ENCODE results near the gene ADGRL3.

The ADGRL3 gene

GRCh38 chr4:61200187-61200915 lies at the start of gene ADGRL3:
ADGRL3 (plus strand) TSS chr4:61200326.
- no peak for DNase-seq

- no peak for DNase-seq
Measured at GRCh38 chr4:61152433-61152832, 47.7 kb upstream of the ADGRL3 start.

GRCh38 chr4:61160478-61160877 lies 39.6 kb upstream of the ADGRL3 start:
- no peak for DNase-seq

DNA sequence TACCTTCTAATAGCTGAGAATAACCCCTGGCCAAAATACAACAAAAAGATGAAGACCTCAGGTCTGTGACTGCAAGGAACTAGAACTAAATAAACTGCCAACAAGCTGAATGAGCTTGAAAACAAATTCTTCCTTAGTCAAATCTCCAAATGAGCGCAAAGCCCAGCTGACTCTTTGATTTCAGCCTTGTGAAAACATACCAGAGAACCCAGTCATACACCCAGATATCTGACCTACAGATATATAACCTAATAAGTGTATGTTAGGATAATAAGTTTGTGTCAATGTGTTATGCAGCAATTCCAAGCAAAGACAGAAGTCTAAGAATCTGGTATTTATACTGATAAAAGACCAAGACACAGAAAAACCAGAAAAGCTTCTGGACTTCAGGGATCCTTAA lies 38.0 kb upstream of the ADGRL3 start:
- no peak for DNase-seq

- no peak for DNase-seq
Measured at GRCh38 chr4:61173799-61174198, 26.3 kb upstream of the ADGRL3 start.

DNA sequence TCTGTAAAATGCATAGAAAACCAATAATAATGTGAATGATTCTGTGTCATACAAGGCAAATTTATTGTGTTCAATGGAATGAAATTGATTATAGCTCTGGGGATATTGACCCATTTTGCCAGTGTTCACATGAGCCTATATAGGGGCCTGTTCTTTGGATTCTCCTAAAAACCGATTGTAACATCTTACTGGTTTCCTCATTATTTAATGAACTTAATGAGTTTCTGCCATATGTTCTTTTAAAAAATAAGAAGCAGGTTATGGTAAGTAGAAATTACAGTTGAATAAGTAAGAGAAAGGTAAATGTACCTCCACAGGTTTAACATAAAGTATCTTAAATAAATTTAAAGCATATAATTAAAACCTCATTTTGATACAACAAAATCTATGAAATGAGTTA lies 24.6 kb upstream of the ADGRL3 start:
- no peak for DNase-seq

GRCh38 chr4:61177367-61177766 lies 22.8 kb upstream of the ADGRL3 start:
- DNase-seq = no peak

DNA sequence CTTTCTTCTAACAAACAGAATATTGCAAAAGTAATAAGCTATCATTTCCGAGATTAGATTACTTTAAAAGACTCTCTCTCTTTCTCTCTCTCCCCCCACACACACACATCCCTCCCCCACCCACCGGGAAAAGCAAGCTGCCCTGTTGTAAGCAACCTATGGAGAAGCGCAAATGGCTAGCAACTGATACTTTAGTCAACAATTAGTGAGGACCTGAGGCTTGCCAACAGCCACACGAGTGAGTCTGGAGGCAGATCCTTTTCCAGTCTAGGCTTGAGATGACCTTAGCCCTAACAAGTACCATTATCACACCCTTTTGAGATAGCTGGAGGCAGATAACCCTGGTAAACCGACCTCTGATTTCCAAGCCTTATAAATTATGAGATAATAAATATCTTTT lies 19.7 kb upstream of the ADGRL3 start:
- DNase-seq = no peak

DNA sequence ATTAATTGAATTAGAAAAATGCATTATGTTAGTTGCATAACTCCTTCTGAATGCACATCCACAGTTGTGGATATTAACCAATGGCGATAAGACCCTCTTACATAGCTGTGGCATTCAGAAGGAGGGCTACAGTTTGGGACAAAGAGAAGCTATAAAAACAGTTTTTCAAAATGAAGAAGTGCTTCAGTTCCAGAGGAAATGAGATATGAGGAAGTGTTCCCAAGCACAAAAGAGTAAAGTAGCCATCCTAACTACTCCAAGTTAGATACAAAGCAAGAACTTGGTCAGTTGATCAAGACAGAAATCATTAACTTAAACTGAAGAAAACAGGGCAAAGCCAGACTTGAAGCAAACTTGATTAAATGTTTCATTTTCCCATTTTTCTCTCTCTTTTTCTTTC lies 17.2 kb upstream of the ADGRL3 start:
- no peak for DNase-seq

GRCh38 chr4:61185288-61185687 lies 14.8 kb upstream of the ADGRL3 start:
- no peak for DNase-seq

GRCh38 chr4:61192392-61192791 lies 7.7 kb upstream of the ADGRL3 start:
- DNase-seq = no peak

DNA sequence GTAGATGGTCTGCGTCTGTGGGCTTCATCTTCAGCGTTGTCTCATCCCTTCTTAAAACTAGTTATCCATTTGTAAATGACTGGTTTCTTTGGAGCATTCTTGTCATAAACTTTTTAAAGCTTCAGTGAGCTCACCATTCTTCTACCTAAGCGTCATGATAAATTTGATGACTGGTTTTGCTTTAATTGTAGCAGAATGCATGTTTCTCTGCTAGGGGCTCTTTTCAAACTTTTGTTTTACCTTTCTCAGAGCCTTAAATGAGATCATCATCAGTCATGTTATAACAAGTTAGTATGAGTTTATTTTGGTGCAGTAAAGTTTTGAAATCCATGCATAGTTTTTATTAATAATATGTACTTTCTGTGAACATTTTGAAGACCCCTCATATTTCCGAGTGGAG lies 6.3 kb upstream of the ADGRL3 start:
- no peak for DNase-seq

DNA sequence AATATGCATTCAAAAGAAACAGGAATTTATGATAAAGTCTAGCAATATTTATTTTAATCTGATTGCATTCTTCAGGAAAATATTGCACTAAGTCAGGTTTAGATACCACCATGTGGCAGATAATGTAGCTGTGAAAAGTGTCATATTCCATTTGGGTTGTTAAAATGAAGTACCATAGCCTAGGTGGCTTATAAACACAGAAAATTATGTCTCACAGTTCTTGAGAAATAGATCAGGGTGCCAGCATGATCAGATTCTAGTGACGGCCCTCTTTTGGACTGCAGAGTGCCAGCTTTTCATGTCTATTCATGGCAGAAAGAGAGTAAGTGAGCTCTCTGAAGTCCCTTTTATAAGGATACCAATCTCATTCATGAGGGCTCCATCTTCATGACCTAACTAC lies 5.6 kb upstream of the ADGRL3 start:
- DNase-seq = no peak

DNA sequence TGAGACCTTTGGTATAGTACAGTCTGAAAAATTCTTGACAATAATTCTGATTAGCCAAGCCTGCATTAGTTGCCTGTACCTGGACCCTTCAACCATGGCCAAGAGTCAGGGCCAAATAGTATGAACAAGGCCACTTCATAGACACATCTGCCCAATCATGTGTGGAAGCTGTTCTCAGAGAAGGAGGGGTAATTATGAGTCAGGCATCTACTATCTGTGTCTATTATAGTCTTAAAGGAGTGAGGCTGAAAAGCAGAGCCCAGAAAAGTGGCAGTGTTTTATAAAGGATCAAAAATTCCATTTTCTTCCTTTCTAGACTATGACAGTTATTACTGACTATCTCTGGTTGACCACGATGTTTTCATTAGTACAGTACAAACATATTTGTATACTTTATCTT lies 5.0 kb upstream of the ADGRL3 start:
- no peak for DNase-seq

DNA sequence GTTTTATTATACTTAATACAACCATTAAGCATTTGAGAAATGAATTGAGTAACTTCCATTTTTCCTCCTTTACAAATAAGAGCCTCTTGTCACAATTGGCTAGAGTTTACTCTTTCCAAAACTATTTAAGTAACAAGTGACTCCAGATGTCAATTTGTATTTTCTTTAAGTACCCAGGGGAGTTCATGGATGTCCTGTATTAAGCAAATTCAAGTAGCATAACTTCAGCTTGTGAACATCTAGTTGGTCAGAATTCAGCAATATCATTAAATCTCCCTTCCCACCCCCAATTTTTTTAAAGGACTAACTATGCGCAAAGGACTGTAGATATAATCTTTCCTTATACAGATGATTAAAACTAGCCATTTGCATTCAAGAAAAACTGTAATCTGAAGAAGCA lies 1.4 kb upstream of the ADGRL3 start:
- no peak for DNase-seq

- DNase-seq = no peak
Measured at GRCh38 chr4:61199873-61200186, 296 bp upstream of the ADGRL3 start.

- no peak for DNase-seq
Measured at GRCh38 chr4:61200916-61201526, 895 bp downstream of the ADGRL3 start.

GRCh38 chr4:61201561-61201960 lies 1.4 kb downstream of the ADGRL3 start:
- no peak for DNase-seq

DNA sequence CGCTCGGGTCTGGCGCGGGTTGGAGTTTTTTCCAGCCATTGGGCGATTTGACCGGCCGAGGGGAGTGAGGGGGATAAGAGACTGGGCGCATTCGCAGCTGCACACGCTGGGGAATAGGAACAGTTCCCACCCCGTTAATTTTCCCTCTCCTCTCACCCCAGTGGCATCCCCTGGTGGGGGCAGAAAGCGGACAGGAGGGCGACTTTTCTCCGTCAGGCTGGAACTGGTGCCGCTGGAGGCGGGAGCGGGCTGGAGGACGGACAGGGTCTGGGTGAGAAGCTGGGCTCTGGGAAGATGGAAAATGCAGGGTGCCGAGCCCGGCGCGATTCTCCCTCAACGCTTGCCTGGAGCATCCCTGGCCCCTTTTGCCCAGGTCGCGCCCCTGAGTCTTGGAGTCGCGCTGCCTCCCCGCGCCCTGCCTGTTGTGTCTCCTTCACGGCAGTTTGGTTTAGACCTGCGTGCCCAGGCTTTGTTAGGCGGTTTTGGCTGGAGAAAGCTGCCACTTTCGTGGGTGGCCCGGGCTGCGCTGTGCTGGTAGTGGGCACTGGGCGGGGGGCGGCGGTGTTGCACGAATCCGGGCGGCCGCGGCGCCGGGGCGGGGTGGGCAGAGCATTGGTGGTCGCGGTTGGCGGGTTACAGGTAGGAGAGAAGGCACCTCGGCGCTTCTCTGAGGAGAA lies 2.0 kb downstream of the ADGRL3 start:
- no peak for DNase-seq

GRCh38 chr4:61202638-61203435 lies 2.7 kb downstream of the ADGRL3 start:
- no peak for DNase-seq

DNA sequence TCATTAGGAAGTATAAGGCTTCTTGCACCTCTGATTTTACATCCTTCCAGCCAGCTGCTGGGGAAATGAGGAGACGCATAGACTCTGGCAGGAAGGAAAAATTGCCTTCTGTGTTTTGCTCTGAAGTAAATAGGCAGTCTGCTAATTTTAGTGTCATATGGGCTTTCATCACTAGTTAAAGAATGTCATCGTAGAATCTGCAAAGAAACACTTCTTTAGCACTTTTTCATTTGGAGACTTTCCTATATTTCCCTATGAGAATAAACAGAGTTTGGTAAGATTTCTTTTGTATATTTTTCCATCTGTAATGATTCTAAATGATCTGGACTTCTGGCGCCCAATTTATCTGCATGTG lies 3.3 kb downstream of the ADGRL3 start:
- DNase-seq = no peak

GRCh38 chr4:61204353-61205060 lies 4.4 kb downstream of the ADGRL3 start:
- no peak for DNase-seq

DNA sequence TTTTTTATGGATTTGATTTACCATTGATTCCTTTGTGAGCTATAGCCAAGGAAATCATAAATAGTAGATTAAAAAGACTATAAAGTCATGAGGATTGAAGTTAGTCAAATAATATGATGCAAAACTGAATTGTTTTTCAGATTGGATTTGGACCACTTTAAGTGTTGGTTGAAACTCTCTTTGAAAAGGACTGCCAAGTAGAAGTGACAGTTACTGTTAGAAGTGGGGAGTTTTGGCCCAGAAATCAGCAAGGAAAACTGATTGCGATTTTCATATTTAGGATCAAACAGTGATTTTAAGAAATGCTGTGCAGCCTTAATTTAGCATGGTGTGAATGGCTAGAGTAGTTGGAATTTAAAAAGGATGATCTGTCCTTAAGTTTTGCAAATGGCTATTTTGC lies 4.9 kb downstream of the ADGRL3 start:
- no peak for DNase-seq

All from GDM1 (cell line).